IMR-90 (cell line): Measurements from ENCODE around the gene BRINP3. TPM values are rescaled to one million over a fixed set of nuclear protein-coding genes. Genes with fewer than 3 reads are reported as not detected.
A peak's percentile ranks its signal among the peaks of the same experiment; 100 is the strongest.

ENCODE experiments used
- ATAC-seq: fragments of 200-7000 bp; cut with Tn5 transposase; 2 replicates; pipeline ENCODE4 v1.9.1; 2020; ENCODE audit warnings: low read depth, mild to moderate bottlenecking, moderate library complexity
- BruUV-seq: library from RNA; stranded (reverse); fragments of 400-500 nt; replicated peaks from 2 replicates; lab custom pipeline; 2021; lab: Mats Ljungman, UMichigan
- CTCF ChIA-PET: fragments of 300-600 bp; formaldehyde crosslinking; extraction: SDS; loops from one replicate; lab custom pipeline; 2021; ENCODE audit warnings: antibody characterized with exemption; lab: Yijun Ruan, JAX
- POLR2A ChIA-PET: fragments of 300-600 bp; sonication (Branson Sonifier 250); formaldehyde crosslinking; loops from one replicate; lab custom pipeline; 2022; ENCODE audit warnings: antibody characterized with exemption; ENCODE audit not compliant: unreplicated experiment; lab: Charles Lee
- DNase-seq: peaks from one replicate; pipeline ENCODE4 v3.0.0; 2013
- H2AFZ ChIP-seq: replicated peaks from 2 replicates; pipeline ENCODE3; 2013; ENCODE audit warnings: low read length, mild to moderate bottlenecking; ENCODE audit not compliant: poor library complexity
- H2AK5ac ChIP-seq: 2 replicates; pipeline ENCODE4 v1.6.1; 2013; ENCODE audit warnings: low read depth, low read length, inconsistent platforms
- H2AK9ac ChIP-seq: replicated peaks from 2 replicates; pipeline ENCODE3; 2013; ENCODE audit warnings: mild to moderate bottlenecking, low read depth, low read length, moderate library complexity; ENCODE audit not compliant: poor library complexity
- H2BK120ac ChIP-seq: 2 replicates; pipeline ENCODE4 v1.6.1; 2013; ENCODE audit warnings: low read depth, low read length, inconsistent platforms
- H2BK15ac ChIP-seq: 3 replicates; pipeline ENCODE4 v1.6.1; 2013; ENCODE audit warnings: low read depth, low read length, inconsistent platforms
- H2BK20ac ChIP-seq: 2 replicates; pipeline ENCODE4 v1.6.1; 2013; ENCODE audit warnings: low read depth, mild to moderate bottlenecking, inconsistent platforms, low read length, moderate library complexity
- H2BK5ac ChIP-seq: 2 replicates; pipeline ENCODE4 v1.6.1; 2013; ENCODE audit warnings: mild to moderate bottlenecking, low read depth, low read length, inconsistent platforms; ENCODE audit not compliant: poor library complexity, severe bottlenecking
- H3K14ac ChIP-seq: replicated peaks from 2 replicates; pipeline ENCODE4 v1.6.1; 2013; ENCODE audit warnings: low read depth, low read length, inconsistent platforms
- H3K18ac ChIP-seq: 2 replicates; pipeline ENCODE4 v1.6.1; 2013; ENCODE audit warnings: low read depth, low read length, control low read depth
- H3K23ac ChIP-seq: 2 replicates; pipeline ENCODE4 v1.6.1; 2013; ENCODE audit warnings: low read depth, low read length, inconsistent platforms
- H3K27ac ChIP-seq: 2 replicates; pipeline ENCODE4 v1.5.1; 2013; ENCODE audit warnings: mild to moderate bottlenecking, control low read depth, low read length; ENCODE audit not compliant: insufficient read depth
- H3K27me3 ChIP-seq: 2 replicates; pipeline ENCODE4 v1.6.1; 2013; ENCODE audit warnings: low read length; ENCODE audit not compliant: control insufficient read depth, insufficient read depth
- H3K36me3 ChIP-seq: 2 replicates; pipeline ENCODE4 v1.6.1; 2013; ENCODE audit warnings: low read length, mixed read lengths; ENCODE audit not compliant: control insufficient read depth, insufficient read depth
- H3K4ac ChIP-seq: 2 replicates; pipeline ENCODE4 v1.6.1; 2013; ENCODE audit warnings: low read depth, low read length, inconsistent platforms
- H3K4me1 ChIP-seq: 2 replicates; pipeline ENCODE4 v1.6.1; 2013; ENCODE audit warnings: low read length, mixed read lengths; ENCODE audit not compliant: control insufficient read depth, insufficient read depth
- H3K4me2 ChIP-seq: 2 replicates; pipeline ENCODE4 v1.6.1; 2013; ENCODE audit warnings: low read depth, mild to moderate bottlenecking, control low read depth, low read length, moderate library complexity
- H3K4me3 ChIP-seq: 2 replicates; pipeline ENCODE4 v1.5.1; 2013; ENCODE audit warnings: low read depth, mild to moderate bottlenecking, control low read depth, low read length, moderate library complexity; ENCODE audit not compliant: insufficient read depth
- H3K56ac ChIP-seq: 2 replicates; pipeline ENCODE4 v1.6.1; 2013; ENCODE audit warnings: low read length, inconsistent platforms; ENCODE audit not compliant: insufficient read depth; ENCODE audit errors: extremely low read depth
- H3K79me1 ChIP-seq, 2 experiments: 2 replicates each; pipeline ENCODE4 v1.6.1; 2013; ENCODE audit warnings: low read length in 2 of 2, inconsistent platforms in 1 of 2, low read depth in 1 of 2
- H3K9ac ChIP-seq: 2 replicates; pipeline ENCODE4 v1.6.1; 2013; ENCODE audit warnings: low read depth, low read length, control low read depth
- H3K9me1 ChIP-seq: 2 replicates; pipeline ENCODE4 v1.6.1; 2013; ENCODE audit warnings: low read length, inconsistent platforms; ENCODE audit not compliant: insufficient read depth
- H3K9me3 ChIP-seq: 2 replicates; pipeline ENCODE4 v1.6.1; 2013; ENCODE audit warnings: low read length; ENCODE audit not compliant: control insufficient read depth, insufficient read depth
- H4K20me1 ChIP-seq: 2 replicates; pipeline ENCODE4 v1.6.1; 2013; ENCODE audit warnings: low read length, inconsistent platforms; ENCODE audit not compliant: insufficient read depth
- H4K5ac ChIP-seq: 2 replicates; pipeline ENCODE4 v1.6.1; 2013; ENCODE audit warnings: mild to moderate bottlenecking, low read depth, low read length, control low read depth
- H4K8ac ChIP-seq, 2 experiments: 2 replicates each; pipeline ENCODE4 v1.6.1; 2013; ENCODE audit warnings: low read depth in 2 of 2, low read length in 2 of 2, control low read depth in 1 of 2, inconsistent platforms in 1 of 2
- H4K91ac ChIP-seq: 2 replicates; pipeline ENCODE4 v1.6.1; 2013; ENCODE audit warnings: low read depth, low read length, inconsistent platforms; ENCODE audit not compliant: insufficient read depth
- MAFK ChIP-seq: IDR thresholded peaks from 2 replicates; pipeline ENCODE4 v1.6.1; 2012; ENCODE audit warnings: low read depth, low read length, improper control_type of control experiment
- WGBS, 2 experiments: methylation state at CpG; one replicate each; pipeline versions ENCODE4 v1.1.5 to v1.1.7; 2013; ENCODE audit warnings: missing lambda C conversion rate in 2 of 2; ENCODE audit not compliant: insufficient read length in 1 of 2; ENCODE audit errors: extremely low coverage in 2 of 2; 5-methylcytosine and 5-hydroxymethylcytosine counted together
- dilution Hi-C: fragments of 300-500 bp; cut with HindIII; formaldehyde crosslinking; loops from one replicate; pipeline ENCODE4 v1.14.3; 2018; ENCODE audit warnings: low sequenced_read_pairs; ENCODE audit not compliant: unreplicated experiment
- in situ Hi-C: fragments of 300-500 bp; cut with MboI; formaldehyde crosslinking; loops from 3 replicates; pipeline ENCODE4 v1.14.3; 2019; ENCODE audit warnings: low sequenced_read_pairs, inconsistent platforms, mixed read lengths
- intact Hi-C: fragments of 100-400 bp; cut with micrococcal nuclease; formaldehyde crosslinking; loops from 2 replicates; pipeline ENCODE4 v1.10.0; 2022
- polyA plus RNA-seq, 3 experiments: library from polyadenylated mRNA; depleted of rRNA; stranded (reverse); fragments of >200 nt; gene quantifications; 2 replicates each; pipeline ENCODE4 v1.2.3, GENCODE V29; 2012; ENCODE audit warnings: low replicate concordance in 1 of 3
- total RNA-seq: library from RNA; depleted of rRNA; stranded (reverse); fragments of >200 nt; gene quantifications from 2 replicates; pipeline ENCODE4 v1.2.3, GENCODE V29; 2012
- TF ChIP-seq, protein P1 (sequence below): fragments of 150-350 bp; IDR thresholded peaks from 2 replicates; pipeline ENCODE4 v1.6.1; 2016; ENCODE audit warnings: low read depth, mild to moderate bottlenecking, low read length, moderate library complexity, borderline replicate concordance
- TF ChIP-seq, protein P2 (sequence below): conservative IDR thresholded peaks from 2 replicates; pipeline ENCODE4 v1.5.1; 2012; ENCODE audit warnings: mild to moderate bottlenecking, low read depth, low read length, improper control_type of control experiment

Gene BRINP3
- total and polyA plus RNA-seq, 2 of the 4 experiments (the other 2 are of a cell fraction), result 0.15 to 0.36 TPM

DNA sequence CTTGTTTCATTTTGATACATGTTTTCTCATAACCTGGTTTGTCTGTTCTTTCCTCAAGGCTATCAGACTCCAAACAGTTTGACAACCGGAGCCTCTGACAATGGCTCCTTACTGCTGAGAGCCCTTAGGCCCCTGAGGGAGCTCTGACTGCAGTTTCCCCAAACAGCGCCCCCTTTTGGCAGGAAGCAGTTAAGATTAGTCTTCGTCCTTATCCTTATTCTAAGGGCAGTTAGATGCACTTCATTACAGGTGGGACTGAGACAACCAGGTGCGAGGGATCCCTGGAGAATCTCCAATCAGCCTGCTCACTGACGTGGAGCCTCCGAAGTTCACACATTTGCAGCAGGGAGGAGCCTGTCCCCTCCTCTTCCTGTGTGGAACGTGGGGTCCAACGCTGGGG lies 393.1 kb downstream of the BRINP3 start:
- no peaks in the 10 kb centered on the region for H4K20me1 ChIP-seq
- ChIA-PET CTCF (no interaction called here), POLR2A (no interaction called here)
- no peak overlapping the region for H4K8ac ChIP-seq
- in situ Hi-C loops (no loop called here), dilution Hi-C loops (no loop called here), intact Hi-C loops (no loop called here)
- H2BK20ac ChIP-seq, result no peak overlapping the region
- H3K18ac ChIP-seq, result no peak overlapping the region
- no peak overlapping the region for H2AK5ac ChIP-seq
- H2BK120ac ChIP-seq, result no peak overlapping the region
- H3K9me3 ChIP-seq, result no peaks in the 10 kb centered on the region
- H3K36me3 ChIP-seq, result no peaks in the 10 kb centered on the region
- no peaks in the 10 kb centered on the region for H3K4me1 ChIP-seq
- H2BK5ac ChIP-seq, result no peak overlapping the region
- no peaks in the 10 kb centered on the region for H3K79me1 ChIP-seq
- H2BK15ac ChIP-seq, result no peak overlapping the region
- no peak overlapping the region for H3K23ac ChIP-seq
- BruUV-seq, result no TSS peak
- no peak overlapping the region for H4K91ac ChIP-seq
- no peak overlapping the region for H3K4me3 ChIP-seq
- no peaks in the 10 kb centered on the region for H3K27me3 ChIP-seq
- H3K56ac ChIP-seq, result no peak overlapping the region
- no peak overlapping the region for H3K9ac ChIP-seq
- TF ChIP-seq, protein P1, sequence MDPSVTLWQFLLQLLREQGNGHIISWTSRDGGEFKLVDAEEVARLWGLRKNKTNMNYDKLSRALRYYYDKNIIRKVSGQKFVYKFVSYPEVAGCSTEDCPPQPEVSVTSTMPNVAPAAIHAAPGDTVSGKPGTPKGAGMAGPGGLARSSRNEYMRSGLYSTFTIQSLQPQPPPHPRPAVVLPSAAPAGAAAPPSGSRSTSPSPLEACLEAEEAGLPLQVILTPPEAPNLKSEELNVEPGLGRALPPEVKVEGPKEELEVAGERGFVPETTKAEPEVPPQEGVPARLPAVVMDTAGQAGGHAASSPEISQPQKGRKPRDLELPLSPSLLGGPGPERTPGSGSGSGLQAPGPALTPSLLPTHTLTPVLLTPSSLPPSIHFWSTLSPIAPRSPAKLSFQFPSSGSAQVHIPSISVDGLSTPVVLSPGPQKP, result no peak
- TF ChIP-seq MAFK, result no peak
- TF ChIP-seq, protein P2, sequence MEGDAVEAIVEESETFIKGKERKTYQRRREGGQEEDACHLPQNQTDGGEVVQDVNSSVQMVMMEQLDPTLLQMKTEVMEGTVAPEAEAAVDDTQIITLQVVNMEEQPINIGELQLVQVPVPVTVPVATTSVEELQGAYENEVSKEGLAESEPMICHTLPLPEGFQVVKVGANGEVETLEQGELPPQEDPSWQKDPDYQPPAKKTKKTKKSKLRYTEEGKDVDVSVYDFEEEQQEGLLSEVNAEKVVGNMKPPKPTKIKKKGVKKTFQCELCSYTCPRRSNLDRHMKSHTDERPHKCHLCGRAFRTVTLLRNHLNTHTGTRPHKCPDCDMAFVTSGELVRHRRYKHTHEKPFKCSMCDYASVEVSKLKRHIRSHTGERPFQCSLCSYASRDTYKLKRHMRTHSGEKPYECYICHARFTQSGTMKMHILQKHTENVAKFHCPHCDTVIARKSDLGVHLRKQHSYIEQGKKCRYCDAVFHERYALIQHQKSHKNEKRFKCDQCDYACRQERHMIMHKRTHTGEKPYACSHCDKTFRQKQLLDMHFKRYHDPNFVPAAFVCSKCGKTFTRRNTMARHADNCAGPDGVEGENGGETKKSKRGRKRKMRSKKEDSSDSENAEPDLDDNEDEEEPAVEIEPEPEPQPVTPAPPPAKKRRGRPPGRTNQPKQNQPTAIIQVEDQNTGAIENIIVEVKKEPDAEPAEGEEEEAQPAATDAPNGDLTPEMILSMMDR, result 0 out of 2 replicates have a peak, but pooled peaks have one; percentile 8
- no peak for DNase-seq
- no peak overlapping the region for H3K4ac ChIP-seq
- H3K27ac ChIP-seq, result no peak overlapping the region
- WGBS, 2 experiments, result no CpG with 5 or more reads among the region's 8 CpGs
- H2AFZ ChIP-seq, result no peak overlapping the region
- H3K14ac ChIP-seq, result no peak overlapping the region
- no peaks in the 10 kb centered on the region for H3K9me1 ChIP-seq
- no peak overlapping the region for H4K5ac ChIP-seq
- no peak for ATAC-seq
- H3K4me2 ChIP-seq, result no peak overlapping the region
- H2AK9ac ChIP-seq, result no peak overlapping the region
